Neutrophil (primary cell): Measurements from ENCODE around the gene SEPHS1.

Experiments
- H3K27ac ChIP-seq: fragments of 200-600 bp; sonication (generic); 2 replicates; pipeline ENCODE4 v1.5.1; 2016; ENCODE audit warnings: mild to moderate bottlenecking, moderate library complexity
- H3K27me3 ChIP-seq: fragments of 200-600 bp; sonication (generic); 2 replicates; pipeline ENCODE4 v1.6.0; 2016; ENCODE audit warnings: mild to moderate bottlenecking
- H3K36me3 ChIP-seq: fragments of 200-600 bp; sonication (generic); 2 replicates; pipeline ENCODE4 v1.5.1; 2017
- H3K4me1 ChIP-seq, 2 experiments: fragments of 200-600 bp in 1 of 2; sonication (generic) in 1 of 2; 1 replicate in 1 of 2; 2 replicates in 1 of 2; pipeline versions ENCODE4 v1.5.1 to v1.6.1; 2013 to 2016; ENCODE audit warnings: low read depth in 1 of 2, low read length in 1 of 2, mild to moderate bottlenecking in 1 of 2, moderate library complexity in 1 of 2; ENCODE audit not compliant: control insufficient read depth in 1 of 2, insufficient read depth in 1 of 2
- H3K4me3 ChIP-seq, 2 experiments: fragments of 200-600 bp in 1 of 2; sonication (generic) in 1 of 2; 1 replicate in 1 of 2; 2 replicates in 1 of 2; pipeline ENCODE4 v1.5.1; 2013 to 2016; ENCODE audit warnings: low read depth in 1 of 2, low read length in 1 of 2, mild to moderate bottlenecking in 1 of 2, moderate library complexity in 1 of 2
- H3K9me3 ChIP-seq: fragments of 200-600 bp; sonication (generic); 2 replicates; pipeline ENCODE4 v1.5.1; 2016
- TF ChIP-seq, protein P1 (sequence below): fragments of 200-600 bp; sonication (generic); IDR thresholded peaks from 2 replicates; pipeline ENCODE4 v1.5.1; 2016; ENCODE audit warnings: antibody characterized with exemption

Gene SEPHS1

DNA sequence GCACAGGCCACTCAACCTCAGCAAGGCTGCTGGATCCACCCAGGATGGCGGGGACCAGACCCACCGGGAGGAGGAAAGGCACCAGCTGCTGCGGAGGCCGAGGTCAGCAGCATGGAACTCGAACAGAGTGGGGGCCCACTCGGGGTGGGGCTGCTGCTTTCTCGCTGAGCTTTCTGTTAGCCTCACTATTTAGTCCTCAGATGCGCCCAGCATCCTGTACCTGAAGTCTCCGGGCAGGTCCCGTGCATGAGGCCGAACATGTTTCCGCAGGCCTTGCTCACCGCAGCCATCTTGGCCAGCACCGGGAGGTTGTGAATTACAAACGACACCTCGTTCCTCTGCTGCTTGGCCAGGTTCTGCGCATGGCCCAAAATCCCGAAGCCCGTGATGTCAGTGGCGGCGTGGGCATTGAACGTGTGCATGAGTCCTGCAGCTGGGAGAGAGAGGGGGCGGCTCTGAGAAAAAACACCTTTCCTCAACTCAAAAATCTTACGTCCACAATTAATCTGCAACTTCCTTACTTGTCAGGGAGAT, 25.4 kb downstream of the SEPHS1 start:
- no peak overlapping the region for H3K4me3 ChIP-seq
- TF ChIP-seq, protein P1, sequence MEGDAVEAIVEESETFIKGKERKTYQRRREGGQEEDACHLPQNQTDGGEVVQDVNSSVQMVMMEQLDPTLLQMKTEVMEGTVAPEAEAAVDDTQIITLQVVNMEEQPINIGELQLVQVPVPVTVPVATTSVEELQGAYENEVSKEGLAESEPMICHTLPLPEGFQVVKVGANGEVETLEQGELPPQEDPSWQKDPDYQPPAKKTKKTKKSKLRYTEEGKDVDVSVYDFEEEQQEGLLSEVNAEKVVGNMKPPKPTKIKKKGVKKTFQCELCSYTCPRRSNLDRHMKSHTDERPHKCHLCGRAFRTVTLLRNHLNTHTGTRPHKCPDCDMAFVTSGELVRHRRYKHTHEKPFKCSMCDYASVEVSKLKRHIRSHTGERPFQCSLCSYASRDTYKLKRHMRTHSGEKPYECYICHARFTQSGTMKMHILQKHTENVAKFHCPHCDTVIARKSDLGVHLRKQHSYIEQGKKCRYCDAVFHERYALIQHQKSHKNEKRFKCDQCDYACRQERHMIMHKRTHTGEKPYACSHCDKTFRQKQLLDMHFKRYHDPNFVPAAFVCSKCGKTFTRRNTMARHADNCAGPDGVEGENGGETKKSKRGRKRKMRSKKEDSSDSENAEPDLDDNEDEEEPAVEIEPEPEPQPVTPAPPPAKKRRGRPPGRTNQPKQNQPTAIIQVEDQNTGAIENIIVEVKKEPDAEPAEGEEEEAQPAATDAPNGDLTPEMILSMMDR = no peak
- no peak overlapping the region for H3K27ac ChIP-seq
- H3K36me3 ChIP-seq = peaks cover 77% of the 10 kb centered on the region
- H3K27me3 ChIP-seq = no peaks in the 10 kb centered on the region
- H3K9me3 ChIP-seq = no peaks in the 10 kb centered on the region
- no peaks in the 10 kb centered on the region for H3K4me1 ChIP-seq

DNA sequence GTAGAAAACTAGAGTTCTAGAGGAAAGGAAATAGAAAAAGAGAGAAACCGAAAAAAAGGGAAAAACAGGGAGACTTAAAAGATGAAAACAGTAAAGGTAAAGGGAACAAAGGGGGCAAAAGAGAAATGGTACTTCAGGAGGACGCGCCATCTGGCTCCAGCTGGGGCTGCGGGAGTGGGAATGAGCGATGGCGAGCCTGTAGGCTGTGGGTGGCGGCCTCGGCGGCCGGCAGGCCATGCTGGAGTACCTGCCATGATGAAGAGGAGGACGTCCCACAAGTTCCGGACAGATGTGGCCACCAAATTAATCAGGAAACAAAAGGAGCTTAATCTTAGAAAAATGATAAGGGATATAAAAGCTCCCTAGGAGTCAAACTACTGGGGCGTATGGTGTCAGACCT, 26.5 kb downstream of the SEPHS1 start:
- Histone ChIP-seq H3K27ac (no peak overlapping the region), H3K9me3 (no peaks in the 10 kb centered on the region), H3K4me1 (no peaks in the 10 kb centered on the region), H3K36me3 (peaks cover 68% of the 10 kb centered on the region), H3K27me3 (no peaks in the 10 kb centered on the region), H3K4me3 (no peak overlapping the region)
- TF ChIP-seq, protein P1 = no peak

DNA sequence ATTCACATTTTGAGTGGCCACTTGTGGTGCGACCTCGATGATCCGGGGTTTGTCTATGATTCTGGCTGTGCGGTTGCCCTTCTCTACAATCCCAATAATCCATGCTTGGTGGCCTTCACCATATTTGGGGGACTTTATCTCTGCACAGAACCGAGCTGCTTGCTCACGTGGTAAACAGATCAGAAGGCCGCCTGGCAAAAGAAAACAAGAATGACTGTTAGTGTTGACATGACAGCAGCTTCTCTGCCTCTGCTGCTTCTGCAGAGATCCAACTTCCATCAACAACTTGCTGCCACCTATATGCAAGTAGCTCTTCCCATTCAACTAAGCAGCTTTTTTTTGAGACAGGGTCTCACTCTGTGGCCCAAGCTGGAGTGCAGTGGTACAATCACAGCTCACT, 28.9 kb downstream of the SEPHS1 start:
- no peaks in the 10 kb centered on the region for H3K9me3 ChIP-seq
- TF ChIP-seq, protein P1 = no peak
- H3K27ac ChIP-seq = no peak overlapping the region
- no peak overlapping the region for H3K4me3 ChIP-seq
- peaks cover 49% of the 10 kb centered on the region for H3K36me3 ChIP-seq
- H3K27me3 ChIP-seq = no peaks in the 10 kb centered on the region
- no peaks in the 10 kb centered on the region for H3K4me1 ChIP-seq

DNA sequence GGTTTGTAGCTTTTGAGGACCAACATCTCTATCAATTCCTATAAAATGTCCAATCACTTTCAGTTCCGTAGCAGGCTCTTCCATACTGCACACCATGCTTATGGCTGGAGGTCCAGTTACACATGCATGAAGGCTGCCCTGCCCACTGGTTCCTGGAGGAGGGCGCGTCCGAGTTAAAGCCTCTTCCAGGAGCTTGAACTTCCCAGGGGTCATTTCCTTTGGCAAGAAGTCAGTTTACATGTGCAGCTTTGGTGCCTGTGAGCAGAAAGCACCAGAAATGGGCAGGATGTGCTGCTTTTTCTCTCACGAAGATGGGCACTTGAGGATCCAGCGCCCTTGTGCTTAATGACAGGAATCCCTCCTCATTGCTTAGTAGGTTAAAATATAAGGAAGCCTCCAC, 30.6 kb downstream of the SEPHS1 start:
- peaks cover 33% of the 10 kb centered on the region for H3K36me3 ChIP-seq
- no peak overlapping the region for H3K27ac ChIP-seq
- TF ChIP-seq, protein P1 = no peak
- no peak overlapping the region for H3K4me3 ChIP-seq
- H3K27me3 ChIP-seq = no peaks in the 10 kb centered on the region
- H3K4me1 ChIP-seq = no peaks in the 10 kb centered on the region
- H3K9me3 ChIP-seq = no peaks in the 10 kb centered on the region

DNA sequence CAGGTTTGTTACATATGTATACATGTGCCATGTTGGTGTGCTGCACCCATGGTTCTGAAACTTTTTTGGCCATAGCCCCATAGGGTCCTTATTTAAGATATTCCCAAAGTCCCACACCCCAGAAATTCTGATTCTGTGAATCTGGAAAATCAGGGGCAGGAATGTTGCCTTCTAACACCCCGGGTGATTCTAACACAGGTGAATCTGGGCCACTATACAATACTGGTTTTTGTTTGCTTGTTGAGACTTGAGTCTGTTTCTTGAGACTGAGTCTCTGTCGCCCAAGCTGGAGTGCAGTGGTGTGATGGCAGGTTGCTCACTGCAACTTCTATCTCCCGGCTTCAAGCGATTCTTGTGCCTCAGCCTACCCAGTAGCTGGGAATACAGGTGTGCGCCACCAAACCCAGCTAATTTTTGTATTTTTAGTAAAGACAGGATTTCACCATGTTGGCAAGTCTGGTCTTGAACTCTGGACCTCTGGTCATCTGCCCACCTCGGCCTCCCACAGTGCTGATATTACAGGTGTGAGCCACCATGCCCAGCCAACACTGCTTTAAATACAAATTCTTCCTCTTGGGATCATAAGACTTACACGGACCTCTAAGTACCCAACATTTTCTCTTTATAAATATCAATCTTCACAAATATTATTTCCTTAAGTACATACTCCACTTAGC, 31.3 kb downstream of the SEPHS1 start:
- Histone ChIP-seq H3K9me3 (no peaks in the 10 kb centered on the region), H3K36me3 (peaks cover 26% of the 10 kb centered on the region), H3K4me3 (no peak overlapping the region), H3K4me1 (no peaks in the 10 kb centered on the region), H3K27me3 (no peaks in the 10 kb centered on the region), H3K27ac (no peak overlapping the region)
- TF ChIP-seq, protein P1 = no peak
